GM12892 (cell line): ENCODE measurements around the gene TGFBR2.

Experiments used
- POLR2AphosphoS5 ChIP-seq: IDR thresholded peaks from 2 replicates; pipeline ENCODE4 v1.6.1; 2011; ENCODE audit warnings: low read depth, low read length, control low read depth
- TAF1 ChIP-seq: IDR thresholded peaks from 2 replicates; pipeline ENCODE4 v1.6.1; 2011; ENCODE audit warnings: low read depth, mild to moderate bottlenecking, control low read depth, low read length, borderline replicate concordance

DNA sequence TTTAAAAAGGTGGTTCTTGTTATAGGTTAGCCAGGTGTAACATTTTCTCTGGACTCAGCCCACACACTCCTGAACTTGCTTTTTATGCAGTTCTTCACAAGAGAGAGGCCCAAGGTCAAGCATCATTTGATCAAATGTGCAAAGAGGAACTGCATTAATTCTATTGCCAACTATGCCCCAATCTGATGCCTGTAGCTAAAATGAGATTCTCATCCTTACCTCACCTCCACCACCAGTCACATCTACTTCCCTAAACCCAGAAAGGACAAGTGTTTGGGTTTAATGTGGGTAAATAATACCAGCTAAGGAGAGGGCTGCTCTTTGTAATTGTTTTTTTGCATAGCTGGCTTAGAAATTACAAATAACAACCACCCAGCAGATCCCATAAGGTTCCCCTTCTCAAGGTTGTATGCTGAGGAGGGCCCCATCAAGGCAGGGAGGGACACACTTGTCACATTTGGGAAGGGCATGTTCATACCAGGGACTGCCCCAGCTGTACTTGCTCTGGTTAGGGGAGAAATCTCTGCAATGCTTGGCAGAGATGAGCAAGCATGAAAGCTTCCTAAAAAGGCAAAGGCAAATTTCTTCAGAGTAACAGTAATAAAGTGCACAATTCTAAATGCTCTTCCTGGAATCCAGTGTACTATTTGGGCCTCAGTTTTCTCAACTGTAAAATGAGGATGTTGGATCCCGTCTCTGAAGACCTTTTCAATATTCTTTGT lies 76.2 kb downstream of the TGFBR2 start:
- TF ChIP-seq POLR2AphosphoS5 (no peak), TAF1 (no peak)
